Thoracic aorta (tissue), 2 donors: ENCODE measurements around the gene RFK. TPM values are rescaled to one million over a fixed set of nuclear protein-coding genes. Genes with fewer than 3 reads are reported as not detected.

Experiments used
- ATAC-seq: fragments of 150-250 bp; one replicate; pipeline ENCODE4 v1.8.0; 2017; ENCODE audit warnings: low read depth; ENCODE audit not compliant: insufficient number of reproducible peaks, low FRiP score
- DNase-seq: peaks from one replicate; pipeline ENCODE4 v3.0.0-alpha.2; 2020; ENCODE audit warnings: low spot score
- H3K27ac ChIP-seq, 2 donors: fragments of 200-600 bp; sonication (generic); 1 replicate in 1 of 2; 2 replicates in 1 of 2; pipeline ENCODE4 v1.5.1; 2016; ENCODE audit warnings: mild to moderate bottlenecking in 2 of 2, moderate library complexity in 2 of 2
- H3K27me3 ChIP-seq: fragments of 200-600 bp; sonication (generic); replicated peaks from 2 replicates; pipeline ENCODE4 v1.6.0; 2016; ENCODE audit warnings: mild to moderate bottlenecking; ENCODE audit not compliant: insufficient read depth
- H3K36me3 ChIP-seq: fragments of 200-600 bp; sonication (generic); one replicate; pipeline ENCODE4 v1.5.1; 2016
- H3K4me1 ChIP-seq, 2 donors: fragments of 200-600 bp; sonication (generic); 1 replicate in 1 of 2; 2 replicates in 1 of 2; pipeline versions ENCODE4 v1.5.1 to v1.6.0; 2016; ENCODE audit warnings: low read depth in 2 of 2, mild to moderate bottlenecking in 1 of 2; ENCODE audit not compliant: control insufficient read depth in 1 of 2
- H3K4me3 ChIP-seq: fragments of 200-600 bp; sonication (generic); 2 replicates; pipeline ENCODE4 v1.5.1; 2016; ENCODE audit warnings: mild to moderate bottlenecking
- H3K9me3 ChIP-seq: fragments of 200-600 bp; sonication (generic); 2 replicates; pipeline ENCODE4 v1.5.1; 2016
- total RNA-seq, 2 donors: library from RNA; depleted of rRNA; stranded (reverse); fragments of >200 nt; gene quantifications; one replicate each; pipeline versions ENCODE4 v1.1.0 to v1.2.3, GENCODE V29; 2016
- TF ChIP-seq, protein P1 (sequence below): fragments of 200-600 bp; sonication (generic); IDR thresholded peaks from one replicate; pipeline ENCODE4 v1.5.1; 2019; ENCODE audit warnings: antibody characterized with exemption

RFK gene
- total RNA-seq, 2 donors from 2014 or later: 21.6 to 33.4 TPM

DNA sequence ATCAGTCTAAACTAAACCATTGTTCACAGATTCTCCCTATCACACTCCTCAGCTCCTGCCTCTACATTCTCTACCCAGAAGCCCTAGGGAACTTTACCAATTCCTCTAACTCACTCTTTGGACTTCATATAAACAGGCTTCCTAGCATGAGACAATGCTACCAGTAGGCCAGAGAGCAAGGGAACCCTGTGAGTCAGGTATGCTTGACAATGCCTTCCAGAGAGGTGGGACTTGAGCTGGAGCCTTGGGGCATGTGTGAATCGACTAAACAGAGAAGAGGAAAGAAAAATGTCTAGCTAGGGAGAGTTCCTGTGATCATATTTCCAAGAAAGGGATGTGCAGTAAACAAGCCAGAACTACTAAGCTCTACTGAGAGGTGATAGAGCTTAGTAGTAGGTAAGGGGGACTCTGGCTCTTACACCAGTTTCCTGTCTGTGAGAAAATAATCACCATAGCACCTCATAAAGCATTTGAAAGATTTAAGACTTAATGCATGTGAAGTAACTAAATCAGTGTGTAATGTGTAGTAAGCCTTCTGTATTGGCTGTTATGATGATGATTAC lies 6.4 kb upstream of the RFK start:
- Histone ChIP-seq H3K36me3 (no peaks in the 10 kb centered on the region), H3K4me3 (no peak overlapping the region), H3K4me1 (peaks cover 3 to 10% of the 10 kb centered on the region in 2 donors), H3K9me3 (no peaks in the 10 kb centered on the region), H3K27ac (no peak overlapping the region), H3K27me3 (no peaks in the 10 kb centered on the region)
- ATAC-seq: no peak
- TF ChIP-seq, protein P1, sequence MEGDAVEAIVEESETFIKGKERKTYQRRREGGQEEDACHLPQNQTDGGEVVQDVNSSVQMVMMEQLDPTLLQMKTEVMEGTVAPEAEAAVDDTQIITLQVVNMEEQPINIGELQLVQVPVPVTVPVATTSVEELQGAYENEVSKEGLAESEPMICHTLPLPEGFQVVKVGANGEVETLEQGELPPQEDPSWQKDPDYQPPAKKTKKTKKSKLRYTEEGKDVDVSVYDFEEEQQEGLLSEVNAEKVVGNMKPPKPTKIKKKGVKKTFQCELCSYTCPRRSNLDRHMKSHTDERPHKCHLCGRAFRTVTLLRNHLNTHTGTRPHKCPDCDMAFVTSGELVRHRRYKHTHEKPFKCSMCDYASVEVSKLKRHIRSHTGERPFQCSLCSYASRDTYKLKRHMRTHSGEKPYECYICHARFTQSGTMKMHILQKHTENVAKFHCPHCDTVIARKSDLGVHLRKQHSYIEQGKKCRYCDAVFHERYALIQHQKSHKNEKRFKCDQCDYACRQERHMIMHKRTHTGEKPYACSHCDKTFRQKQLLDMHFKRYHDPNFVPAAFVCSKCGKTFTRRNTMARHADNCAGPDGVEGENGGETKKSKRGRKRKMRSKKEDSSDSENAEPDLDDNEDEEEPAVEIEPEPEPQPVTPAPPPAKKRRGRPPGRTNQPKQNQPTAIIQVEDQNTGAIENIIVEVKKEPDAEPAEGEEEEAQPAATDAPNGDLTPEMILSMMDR: no peak
- DNase-seq: no peak

DNA sequence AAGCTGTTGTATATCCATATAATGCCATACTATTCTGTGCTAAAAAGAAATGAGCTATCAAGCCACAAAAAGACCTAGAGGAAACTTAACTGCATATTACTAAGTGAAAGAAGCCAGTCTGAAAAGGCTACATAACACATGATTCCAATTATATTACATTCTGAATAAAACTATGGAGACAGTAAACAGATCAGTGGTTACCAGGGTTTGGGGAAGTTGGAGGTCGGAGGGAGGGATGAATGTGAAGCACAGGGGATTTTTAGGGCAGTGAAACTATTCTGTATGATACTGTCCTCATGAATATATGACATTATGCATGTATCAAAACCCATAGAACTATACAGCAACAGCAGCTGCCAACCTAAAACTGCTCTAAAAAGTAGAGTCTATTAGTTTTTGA lies 5.6 kb upstream of the RFK start:
- Histone ChIP-seq H3K27ac (no peak overlapping the region), H3K36me3 (no peaks in the 10 kb centered on the region), H3K27me3 (no peaks in the 10 kb centered on the region), H3K4me1 (peaks cover 7 to 16% of the 10 kb centered on the region in 2 donors), H3K9me3 (no peaks in the 10 kb centered on the region), H3K4me3 (no peak overlapping the region)
- DNase-seq (no peak), ATAC-seq (no peak)
- TF ChIP-seq, protein P1: no peak

DNA sequence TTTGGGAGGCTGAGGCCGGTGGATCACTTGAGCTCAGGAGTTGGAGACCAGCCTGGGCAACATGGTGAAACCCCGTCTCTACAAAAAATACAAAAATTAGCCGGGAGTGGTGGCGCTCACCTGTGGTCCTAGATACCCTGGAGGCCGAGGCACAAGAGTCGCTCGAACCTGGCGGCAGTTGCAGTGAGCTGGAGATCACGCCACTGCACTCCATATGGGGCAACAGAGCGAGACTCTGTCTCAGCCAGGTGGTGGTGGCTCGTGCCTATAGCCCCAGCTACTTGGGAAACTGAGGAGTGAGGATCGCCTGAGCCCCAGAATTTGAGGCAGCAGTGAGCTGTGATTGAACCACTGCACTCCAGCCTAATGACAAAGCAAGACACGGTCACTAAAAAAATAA lies 2.4 kb upstream of the RFK start:
- TF ChIP-seq, protein P1: no peak
- Histone ChIP-seq H3K9me3 (no peaks in the 10 kb centered on the region), H3K4me3 (no peak overlapping the region), H3K36me3 (no peaks in the 10 kb centered on the region), H3K27me3 (no peaks in the 10 kb centered on the region), H3K4me1 (peaks cover 7 to 18% of the 10 kb centered on the region in 2 donors), H3K27ac (no peak overlapping the region)
- no peak for ATAC-seq
- no peak for DNase-seq

DNA sequence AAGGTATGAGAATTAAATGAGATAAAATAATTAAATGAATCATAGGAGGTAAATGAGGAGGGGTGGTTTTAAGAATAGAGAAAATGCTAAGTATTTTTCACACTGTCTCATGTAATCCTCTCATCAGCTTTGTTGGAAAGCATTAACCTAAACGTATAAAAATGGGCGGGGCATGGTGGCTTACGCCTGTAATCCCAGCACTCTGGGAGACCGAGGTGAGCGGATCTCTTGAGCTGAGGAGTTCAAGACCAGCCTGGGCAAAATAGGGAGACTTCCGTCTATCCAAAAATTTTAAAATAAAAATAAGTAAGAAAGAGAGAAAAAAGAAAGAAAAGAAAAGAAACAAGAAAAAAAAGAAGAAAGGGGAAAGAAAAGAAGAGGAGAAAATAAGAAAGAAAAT lies 1.9 kb upstream of the RFK start:
- no peaks in the 10 kb centered on the region for H3K36me3 ChIP-seq
- no peak overlapping the region for H3K4me3 ChIP-seq
- peaks cover 7 to 18% of the 10 kb centered on the region in 2 donors for H3K4me1 ChIP-seq
- ATAC-seq (no peak), DNase-seq (no peak)
- H3K27me3 ChIP-seq: no peaks in the 10 kb centered on the region
- no peak overlapping the region for H3K27ac ChIP-seq
- TF ChIP-seq, protein P1: no peak
- H3K9me3 ChIP-seq: no peaks in the 10 kb centered on the region

DNA sequence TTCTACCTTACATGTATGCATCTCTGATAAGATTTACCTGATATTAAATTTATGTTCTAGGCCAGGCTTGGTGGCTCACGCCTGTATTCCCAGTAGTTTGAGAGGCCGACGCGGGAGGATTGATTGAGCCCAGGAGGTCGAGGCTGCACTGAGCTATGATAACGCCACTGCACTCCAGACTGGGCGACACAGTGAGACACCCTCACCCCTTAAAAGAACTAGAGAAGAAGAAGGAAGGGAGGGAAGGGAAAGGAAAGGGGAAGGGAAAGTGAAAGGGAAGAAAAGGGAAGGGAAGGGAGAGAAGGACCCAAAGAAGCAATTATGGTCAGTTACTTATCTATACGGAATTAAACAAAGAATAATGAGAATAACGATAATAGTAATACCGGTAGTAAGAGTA lies 1.2 kb upstream of the RFK start:
- DNase-seq (no peak), ATAC-seq (no peak)
- TF ChIP-seq, protein P1: no peak
- H3K9me3 ChIP-seq: no peaks in the 10 kb centered on the region
- peak overlapping the region; percentile 98 for H3K4me3 ChIP-seq
- H3K36me3 ChIP-seq: no peaks in the 10 kb centered on the region
- no peaks in the 10 kb centered on the region for H3K27me3 ChIP-seq
- peaks cover 7 to 18% of the 10 kb centered on the region in 2 donors for H3K4me1 ChIP-seq
- H3K27ac ChIP-seq: peak overlapping the region; percentile 97 to 98
